RKO (cell line): ENCODE results near the gene INPPL1.

ENCODE experiments used
- DNase-seq: peaks from one replicate; pipeline ENCODE4 v3.0.0-alpha.2; 2016; ENCODE audit warnings: low spot score

Gene INPPL1

DNA sequence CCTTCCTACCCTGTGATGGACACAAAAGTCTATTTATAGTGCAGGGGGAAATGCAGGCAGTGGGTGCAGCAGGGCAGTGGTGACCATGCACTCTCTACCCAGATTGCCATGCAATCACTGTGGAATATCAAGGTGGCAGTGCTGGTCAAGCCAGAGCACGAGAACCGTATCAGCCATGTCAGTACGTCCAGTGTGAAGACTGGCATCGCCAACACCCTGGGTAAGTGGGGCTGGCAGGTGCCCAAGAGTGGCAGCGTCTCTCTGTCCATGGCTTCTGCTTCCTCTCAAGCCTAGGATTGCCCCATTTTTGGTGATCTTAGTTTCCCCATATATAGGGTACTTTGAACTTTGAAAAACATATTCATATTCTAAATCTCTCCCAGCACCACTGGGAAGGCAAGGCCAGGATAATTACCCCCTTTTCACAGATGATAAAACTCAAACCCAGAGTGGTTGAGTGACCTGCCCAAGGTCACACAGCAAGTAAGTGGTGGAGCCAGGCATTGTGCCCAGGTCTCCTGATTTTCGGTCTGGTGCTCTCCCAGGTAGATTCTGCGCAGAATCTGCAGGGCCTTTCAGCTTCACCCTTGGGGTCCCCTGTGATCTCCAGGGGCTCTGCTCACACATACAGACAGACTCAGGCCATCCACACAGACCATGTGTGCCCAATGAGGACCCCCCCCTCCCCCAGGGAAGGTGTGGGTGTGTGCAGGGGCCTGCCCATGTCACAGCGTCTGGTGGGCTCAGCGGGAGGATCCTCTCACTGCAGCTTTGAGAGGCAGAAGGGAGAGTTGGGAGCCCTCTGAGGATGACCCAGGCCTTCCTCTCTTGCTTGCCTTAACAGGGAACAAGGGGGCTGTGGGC is 7.1 kb downstream of the INPPL1 start:
- DNase-seq = no peak

DNA sequence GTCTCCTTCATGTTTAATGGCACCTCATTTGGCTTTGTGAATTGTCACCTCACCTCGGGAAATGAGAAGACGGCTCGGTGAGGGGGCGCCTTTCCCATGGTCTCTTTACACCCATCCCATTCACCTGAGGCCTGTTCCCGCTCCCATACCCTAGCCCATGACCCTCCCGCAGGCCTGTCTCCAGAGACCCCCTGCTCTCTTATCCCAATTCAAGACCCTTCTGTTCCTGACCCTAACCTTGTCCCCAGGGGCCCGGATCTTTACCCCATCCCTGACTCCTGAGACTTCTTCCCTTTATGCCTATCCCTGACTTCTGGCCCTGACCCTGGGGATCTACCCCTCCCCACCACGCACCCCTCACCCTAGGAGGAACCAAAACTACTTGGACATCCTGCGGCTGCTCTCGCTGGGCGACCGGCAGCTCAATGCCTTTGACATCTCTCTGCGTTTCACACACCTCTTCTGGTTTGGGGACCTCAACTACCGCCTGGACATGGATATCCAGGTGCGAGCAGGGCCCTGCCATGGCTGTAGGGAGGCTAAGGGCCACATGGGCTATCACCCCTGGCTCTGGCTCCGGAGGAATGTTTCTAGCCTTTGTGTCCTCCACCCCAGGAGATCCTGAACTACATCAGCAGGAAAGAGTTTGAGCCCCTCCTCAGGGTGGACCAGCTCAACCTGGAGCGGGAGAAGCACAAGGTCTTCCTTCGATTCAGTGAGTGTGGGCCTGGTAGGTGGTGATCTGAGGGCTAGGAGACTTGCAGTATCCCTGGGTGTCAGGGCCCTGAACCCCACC is 7.9 kb downstream of the INPPL1 start:
- DNase-seq = no peak

DNA sequence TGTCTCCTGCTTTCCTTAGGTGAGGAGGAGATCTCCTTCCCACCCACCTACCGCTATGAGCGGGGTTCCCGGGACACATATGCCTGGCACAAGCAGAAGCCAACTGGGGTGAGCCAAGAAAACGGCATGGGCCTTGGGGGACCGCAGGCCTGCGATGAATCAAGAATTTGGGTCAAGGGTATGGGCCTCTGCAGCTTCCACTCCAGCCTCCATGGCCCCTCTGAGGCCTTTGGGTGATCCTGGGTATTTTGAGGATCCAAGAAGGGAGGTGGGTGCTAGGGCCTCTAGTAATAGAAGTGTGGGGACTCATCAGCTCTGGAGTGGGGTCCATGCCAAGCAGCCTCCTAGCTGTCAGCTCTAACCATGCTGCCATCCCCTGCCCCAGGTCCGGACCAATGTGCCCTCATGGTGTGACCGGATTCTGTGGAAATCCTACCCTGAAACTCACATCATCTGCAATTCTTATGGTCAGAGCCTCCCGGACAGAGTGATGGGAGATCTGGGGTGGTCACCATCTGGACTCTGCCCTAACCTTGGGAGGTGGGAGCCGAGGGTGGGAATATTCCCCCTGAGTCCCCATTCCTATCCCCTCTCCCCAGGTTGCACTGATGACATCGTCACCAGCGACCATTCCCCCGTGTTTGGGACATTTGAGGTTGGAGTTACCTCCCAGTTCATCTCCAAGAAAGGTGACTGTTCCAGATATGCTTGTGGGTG is 8.6 kb downstream of the INPPL1 start:
- DNase-seq = no peak

DNA sequence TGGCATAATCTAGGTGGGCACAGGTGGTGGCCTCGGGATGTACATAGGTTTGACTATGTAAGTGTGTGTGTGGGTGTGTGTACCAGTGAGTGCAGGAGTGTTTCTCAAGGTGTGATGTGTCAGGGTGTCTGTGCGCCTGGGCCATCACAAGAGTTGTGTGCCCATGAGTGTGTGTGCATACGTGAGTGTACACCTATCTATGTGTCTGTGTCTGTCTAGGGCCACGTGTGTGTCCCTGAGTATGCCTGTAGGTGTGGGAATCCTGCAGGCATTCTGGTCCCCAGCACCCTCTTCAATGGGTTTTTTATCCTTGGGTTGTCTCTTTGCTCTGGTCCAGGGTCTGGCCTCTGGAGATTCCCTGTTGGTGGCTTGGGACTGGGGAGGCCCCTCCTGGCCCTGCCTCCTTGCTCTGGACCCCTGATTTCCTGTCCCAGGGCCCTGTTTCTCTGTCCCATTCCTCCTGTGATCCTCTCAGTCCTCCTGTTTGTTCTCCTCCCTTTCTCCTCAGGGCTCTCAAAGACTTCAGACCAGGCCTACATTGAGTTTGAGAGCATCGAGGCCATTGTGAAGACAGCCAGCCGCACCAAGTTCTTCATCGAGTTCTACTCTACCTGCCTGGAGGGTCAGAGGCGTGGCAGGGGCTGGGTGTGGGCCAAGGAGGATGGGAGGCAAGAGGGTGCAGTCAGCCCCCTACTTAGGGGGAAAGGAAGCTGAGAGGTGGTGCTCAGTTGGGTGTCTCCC is 9.4 kb downstream of the INPPL1 start:
- no peak for DNase-seq

DNA sequence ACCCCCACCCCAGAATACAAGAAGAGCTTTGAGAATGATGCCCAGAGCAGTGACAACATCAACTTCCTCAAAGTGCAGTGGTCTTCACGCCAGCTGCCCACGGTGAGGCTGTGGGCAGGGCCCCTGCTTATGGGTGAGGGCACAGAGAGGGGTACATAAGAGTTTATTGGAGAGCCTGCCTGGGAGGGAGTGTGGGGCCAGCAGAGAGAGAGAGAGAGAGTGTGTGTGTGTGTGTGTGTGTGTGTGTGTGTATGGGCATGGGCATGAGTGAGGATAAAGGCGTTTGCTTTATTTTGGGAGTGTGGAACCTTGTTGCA is 9.9 kb downstream of the INPPL1 start:
- DNase-seq = no peak

DNA sequence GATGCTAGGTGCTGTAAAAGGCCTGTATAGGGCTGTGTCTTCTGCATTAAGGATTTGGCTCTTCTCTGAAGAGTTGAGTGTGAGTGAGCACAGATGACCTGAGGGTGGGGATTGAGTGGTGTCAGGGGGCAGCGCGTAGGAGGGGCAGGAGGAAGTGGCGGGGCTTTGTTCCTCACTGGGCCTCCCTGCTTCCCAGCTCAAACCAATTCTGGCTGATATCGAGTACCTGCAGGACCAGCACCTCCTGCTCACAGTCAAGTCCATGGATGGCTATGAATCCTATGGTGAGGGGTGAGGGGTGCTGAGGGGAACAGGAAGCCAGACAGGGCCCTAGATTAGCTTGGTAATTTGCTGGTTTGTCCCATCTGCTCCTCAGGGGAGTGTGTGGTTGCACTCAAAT is 10.4 kb downstream of the INPPL1 start:
- DNase-seq = no peak

DNA sequence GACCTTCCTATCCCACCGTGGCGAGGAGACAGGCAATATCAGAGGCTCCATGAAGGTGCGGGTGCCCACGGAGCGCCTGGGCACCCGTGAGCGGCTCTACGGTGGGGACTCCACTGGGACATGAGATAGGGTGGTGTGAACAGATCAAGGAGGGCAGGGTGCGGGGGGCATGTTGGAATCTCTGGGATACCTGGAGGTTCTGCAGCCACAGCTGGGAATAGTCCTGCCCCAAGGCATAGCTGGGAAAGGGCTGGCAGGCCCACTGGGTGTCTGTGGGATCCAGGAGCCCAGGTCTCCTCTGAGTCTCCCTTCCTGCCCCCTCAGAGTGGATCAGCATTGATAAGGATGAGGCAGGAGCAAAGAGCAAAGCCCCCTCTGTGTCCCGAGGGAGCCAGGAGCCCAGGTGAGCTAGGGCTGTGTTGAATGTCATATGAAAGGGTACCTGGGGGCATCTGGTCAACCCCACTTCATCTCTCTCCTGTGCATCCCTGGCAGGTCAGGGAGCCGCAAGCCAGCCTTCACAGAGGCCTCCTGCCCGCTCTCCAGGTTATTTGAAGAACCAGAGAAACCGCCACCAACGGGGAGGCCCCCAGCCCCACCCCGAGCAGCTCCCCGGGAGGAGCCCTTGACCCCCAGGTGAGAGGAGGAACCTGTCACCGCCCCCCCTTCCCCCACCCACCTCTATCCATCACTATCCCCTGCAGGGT is 10.9 kb downstream of the INPPL1 start:
- no peak for DNase-seq

DNA sequence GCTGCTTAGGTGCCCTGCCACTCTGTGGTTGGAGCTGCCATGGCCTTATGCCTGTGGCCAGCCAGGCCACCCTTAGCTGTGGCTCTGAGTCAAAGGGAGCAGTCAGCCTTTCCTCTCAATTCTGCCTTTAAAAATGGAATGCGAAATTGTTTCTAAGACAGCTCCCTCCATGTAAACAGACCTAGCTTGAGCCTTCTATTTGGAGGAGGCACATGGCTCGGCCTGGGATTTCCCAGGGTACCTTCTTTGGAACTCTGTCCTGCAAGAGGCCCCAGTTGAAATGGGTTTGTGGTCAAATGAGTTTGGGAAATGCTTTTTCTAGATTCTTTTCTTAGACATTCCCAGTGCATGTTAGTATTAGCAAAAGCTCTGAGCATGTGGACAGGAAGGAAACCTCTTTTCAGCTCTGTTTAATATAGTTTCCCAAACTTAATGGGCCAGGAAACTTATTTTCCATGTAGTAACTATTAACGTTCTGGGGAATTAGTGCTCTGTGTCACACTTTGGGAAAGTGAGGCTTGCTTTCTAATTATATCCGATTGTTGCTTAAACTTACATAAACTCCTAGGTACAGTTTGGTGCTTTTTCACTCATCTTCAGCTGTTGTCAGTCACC is 11.6 kb downstream of the INPPL1 start:
- DNase-seq = no peak

DNA sequence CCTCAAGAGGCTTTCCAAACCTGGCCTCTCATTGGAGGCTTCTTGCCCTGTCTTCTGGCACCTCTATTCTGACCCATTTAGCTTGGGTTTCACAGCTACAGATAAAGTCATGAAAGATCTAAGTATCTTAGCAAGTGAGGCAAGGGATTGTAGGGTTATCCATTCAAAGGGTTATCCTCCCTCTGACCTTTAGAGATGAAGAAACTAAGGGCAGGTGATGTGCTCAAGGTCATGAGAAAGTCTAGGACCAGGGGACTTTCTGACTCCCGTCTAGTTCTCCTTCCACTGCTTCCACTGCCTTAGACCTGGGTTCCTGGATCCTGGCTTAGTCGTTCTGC is 12.2 kb downstream of the INPPL1 start:
- no peak for DNase-seq

DNA sequence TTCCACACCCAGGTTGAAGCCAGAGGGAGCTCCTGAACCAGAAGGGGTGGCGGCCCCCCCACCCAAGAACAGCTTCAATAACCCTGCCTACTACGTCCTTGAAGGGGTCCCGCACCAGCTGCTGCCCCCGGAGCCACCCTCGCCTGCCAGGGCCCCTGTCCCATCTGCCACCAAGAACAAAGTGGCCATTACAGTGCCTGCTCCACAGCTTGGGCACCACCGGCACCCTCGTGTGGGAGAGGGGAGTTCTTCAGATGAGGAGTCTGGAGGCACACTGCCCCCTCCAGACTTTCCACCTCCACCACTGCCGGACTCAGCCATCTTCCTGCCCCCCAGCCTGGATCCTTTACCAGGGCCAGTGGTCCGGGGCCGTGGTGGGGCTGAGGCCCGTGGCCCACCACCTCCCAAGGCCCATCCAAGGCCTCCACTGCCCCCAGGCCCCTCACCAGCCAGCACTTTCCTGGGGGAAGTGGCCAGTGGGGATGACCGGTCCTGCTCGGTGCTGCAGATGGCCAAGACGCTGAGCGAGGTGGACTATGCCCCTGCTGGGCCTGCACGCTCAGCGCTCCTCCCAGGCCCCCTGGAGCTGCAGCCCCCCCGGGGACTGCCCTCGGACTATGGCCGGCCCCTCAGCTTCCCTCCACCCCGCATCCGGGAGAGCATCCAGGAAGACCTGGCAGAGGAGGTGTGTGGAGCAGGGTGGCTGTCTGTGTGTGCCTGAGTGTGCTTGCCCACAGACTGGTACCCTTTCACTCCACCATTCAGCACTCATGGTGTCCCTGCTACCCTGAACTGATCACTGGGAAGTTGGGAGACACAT is 12.8 kb downstream of the INPPL1 start:
- no peak for DNase-seq

DNA sequence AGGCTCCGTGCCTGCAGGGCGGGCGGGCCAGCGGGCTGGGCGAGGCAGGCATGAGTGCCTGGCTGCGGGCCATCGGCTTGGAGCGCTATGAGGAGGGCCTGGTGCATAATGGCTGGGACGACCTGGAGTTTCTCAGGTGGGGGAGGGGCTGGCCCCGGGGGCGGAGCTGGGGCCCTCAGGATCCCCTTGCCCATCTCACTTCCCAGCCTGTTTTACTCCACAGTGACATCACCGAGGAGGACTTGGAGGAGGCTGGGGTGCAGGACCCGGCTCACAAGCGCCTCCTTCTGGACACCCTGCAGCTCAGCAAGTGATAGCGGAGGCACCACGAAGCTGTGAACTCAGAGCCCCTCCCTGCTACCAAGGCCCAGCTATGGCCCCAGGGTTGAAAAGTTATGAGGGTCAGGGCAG is 13.5 kb downstream of the INPPL1 start:
- peak; percentile 45 for DNase-seq

DNA sequence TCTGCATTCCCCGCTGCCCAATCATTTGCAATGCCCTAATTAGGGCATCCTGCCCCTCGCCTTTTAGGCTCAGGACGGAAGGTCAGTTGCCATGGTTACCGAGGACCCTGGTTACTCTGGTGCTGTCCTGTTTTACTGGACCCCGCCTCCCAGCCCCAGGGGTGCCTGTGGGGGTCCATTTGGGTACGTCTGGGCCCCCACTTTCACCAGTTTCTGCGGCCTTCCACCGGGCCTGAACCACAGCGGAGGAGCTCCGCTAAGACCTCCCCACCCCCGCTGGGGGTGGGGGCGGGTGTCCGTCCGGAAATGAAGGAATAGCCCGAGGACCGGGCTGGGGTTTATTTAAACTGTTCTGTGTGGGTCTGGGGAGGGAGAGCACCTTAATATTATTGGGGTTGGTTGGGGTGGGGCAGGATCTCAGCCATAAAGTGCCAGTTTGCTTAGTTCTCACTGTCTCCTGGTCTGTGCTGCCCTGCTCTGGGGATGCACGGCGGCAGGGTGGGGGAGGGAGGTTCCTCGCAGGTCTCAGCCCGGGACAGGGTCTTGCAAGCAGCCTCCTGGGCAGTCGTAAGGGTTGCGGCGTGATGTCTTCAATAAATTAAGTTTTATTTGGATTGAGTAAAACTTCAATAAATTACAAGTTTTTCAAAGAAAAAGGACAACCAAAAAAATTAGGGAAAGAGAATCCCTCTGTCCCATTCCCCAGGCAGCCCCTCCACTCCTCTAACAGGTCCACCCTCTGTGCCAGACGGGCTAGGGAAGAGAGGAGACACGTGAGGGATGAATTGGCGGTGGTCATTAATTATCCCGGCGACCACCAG is 14.1 kb downstream of the INPPL1 start:
- no peak for DNase-seq

DNA sequence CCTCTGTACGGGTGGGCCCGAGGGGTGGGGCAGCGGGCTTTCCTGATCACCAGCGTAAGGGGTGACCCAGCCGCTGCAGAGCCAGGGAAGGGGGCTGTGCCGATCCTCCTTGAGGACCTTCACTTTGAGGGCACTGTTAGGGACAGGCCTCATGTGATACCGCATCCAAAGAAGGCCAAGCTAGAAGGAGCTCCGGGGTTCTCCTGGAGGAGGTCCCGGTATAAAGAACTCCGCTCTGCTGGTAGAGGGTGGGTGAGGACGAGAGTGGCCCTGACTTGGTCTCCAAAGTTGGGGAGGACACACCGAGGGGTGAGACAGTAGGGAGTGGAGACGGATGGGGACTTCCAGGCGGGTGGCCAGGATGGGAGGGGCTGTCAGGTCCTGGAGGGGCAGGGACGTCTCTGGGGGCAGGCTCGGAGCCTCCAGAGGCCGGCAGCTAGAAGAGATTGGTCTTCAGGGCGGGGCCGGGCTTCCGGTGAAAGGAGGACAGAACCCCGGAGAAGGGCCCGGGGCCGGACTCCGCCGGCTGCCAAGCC is 14.8 kb downstream of the INPPL1 start:
- no peak for DNase-seq

DNA sequence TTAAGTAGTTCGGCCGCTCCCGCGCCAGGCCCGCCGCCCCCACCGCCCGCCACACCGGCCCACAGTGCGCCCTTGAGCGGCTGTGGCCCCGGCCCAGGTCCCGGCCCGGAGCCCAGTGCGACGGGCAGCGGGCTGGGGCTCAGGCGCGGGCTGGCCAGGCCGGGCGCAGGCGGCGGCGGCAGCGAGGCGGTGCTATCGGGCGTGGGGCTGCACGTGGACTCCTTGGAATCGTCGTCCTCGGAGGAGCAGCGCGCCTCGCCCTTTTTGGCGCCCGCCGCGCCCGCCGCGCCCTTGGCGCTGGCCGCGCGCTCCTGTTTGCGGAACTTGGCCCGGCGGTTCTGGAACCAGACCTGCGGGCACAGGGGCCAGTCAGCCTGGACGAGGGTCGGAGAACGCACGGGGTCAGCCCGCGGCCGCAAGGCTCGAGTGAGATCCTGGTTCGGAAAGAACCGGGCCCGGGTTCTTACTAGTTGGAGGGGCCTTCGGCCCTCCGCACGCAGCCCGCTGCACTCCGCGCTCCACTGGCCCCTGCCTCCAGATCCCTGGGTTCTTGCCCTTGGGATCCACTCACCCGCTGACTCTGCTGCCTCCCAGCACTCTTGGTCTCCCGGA is 15.4 kb downstream of the INPPL1 start:
- DNase-seq = no peak

DNA sequence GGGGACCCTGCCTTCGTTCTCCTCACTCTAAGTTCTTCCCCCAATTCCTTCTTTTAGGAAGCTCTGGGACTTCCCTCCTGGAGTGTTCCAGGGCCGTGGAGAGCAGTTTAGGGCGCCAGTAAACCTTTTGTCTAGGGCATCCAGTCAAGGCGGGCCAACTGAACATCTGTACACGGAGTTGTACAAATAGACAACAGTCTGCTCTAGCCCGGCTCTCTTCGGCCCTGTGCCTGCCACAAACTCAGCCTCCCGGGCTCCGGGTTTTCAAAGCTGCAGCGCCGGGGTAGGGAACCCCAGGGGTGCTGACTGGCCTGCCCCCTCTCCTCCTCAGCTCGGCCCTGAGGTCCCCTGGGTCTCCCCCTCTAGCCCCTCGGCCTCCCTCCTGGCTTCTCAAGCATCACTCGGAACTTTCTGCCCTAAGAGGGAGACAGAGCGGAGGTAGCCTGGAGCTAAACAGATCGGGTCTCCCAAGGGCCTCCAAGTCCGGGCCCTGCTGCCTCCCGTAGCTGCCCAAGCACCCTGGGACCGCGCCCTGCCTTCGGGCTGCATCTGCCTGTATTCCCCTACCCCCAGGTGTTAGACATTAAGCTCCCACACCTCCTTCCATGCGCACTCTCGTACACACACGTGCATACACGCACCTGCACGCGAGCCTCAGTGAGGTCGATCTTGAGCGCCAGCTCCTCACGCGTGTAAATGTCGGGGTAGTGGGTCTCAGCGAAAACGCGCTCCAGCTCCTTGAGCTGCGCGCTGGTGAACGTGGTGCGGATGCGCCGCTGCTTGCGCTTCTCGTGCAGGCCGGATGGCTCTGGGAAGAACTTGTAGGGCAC is 16.1 kb downstream of the INPPL1 start:
- no peak for DNase-seq

DNA sequence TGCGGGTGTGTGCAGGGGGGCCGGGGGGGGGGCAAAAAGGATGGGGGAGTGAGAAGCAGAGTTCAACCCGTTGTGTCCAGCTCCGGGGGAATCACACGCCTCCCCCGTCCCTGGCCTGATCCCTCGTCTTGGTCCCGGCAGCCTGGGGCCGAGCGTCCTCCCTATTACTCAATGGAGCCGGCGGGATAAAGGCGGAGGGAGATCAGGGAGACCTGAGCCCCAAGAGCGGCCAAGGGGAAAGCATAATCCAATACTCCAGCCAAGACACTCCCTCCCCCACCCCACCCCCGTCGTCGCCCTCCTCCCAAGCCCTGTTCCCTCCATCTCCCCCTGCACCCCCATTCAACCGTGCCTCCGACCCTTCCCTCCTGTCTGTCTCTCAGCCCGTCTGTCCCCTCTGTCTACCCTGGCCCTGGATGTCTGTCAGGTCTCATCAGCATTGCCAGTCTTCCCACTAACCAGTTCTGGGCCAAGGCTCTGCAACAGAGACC is 16.8 kb downstream of the INPPL1 start:
- DNase-seq = no peak

DNA sequence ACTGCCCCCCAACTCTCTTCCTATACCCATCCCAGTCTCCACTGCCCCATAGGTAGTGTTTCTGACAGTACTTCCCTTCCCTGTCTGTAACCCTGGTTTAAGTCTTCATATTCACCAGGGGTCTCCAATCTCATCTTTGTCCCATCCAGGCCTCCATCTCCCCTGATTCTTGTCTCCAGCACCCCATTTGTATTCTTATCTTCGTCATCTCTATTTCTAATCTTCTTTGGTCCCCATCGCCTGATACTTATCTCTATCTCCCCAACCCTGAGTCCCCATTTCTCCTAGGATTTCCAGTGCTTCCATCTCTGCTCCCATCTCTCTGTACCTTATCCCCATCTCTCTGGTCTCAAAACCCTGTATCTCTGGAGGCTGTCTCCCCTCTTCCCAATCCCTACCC is 17.6 kb downstream of the INPPL1 start:
- no peak for DNase-seq
